ENCODE results near the gene BNC2. TPM values are rescaled to one million over a fixed set of nuclear protein-coding genes. Genes with fewer than 3 reads are reported as not detected.

BNC2 gene
- total and polyA plus RNA-seq, 4 donors, result 0.96 to 23.2 (median 9.7) TPM

DNA sequence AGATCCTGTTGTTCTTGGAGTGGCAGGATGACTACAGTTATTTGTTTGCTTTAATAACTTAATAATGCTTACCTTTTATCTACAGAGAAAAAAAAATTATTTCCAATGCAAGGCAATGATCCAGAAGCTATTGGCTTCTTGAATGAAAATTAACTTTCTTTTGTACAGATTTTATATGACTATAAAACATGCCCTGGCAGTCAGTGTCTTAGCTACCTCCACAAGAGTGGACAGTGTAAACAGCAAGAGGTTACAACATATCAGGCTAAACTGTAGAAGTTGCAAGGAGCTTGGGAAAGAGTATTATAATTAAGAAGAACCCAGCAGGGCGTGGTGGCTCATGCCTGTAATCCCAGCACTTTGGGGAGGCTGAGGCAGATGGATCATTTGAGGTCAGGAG, 49.1 kb downstream of the BNC2 start:
- Histone ChIP-seq H3K27ac (ENCODE audit: low read depth in 1 of 2, low read length in 1 of 2) (no peak overlapping the region), H3K27me3 (ENCODE audit: control insufficient read depth in 3 of 3, insufficient read depth in 3 of 3, low read length in 2 of 3) (no peaks in the 10 kb centered on the region), H3K9me3 (ENCODE audit: control insufficient read depth in 4 of 4, insufficient read depth in 3 of 4, low read length in 3 of 4) (no peaks in the 10 kb centered on the region), H3K4me1 (ENCODE audit: control insufficient read depth in 5 of 5, insufficient read depth in 5 of 5, low read length in 5 of 5) (peaks cover 0 to 29% (median 21%) of the 10 kb centered on the region in 5 donors), H3K36me3 (ENCODE audit: control insufficient read depth in 4 of 4, insufficient read depth in 4 of 4, low read length in 4 of 4) (no peaks in the 10 kb centered on the region), H3K9ac (ENCODE audit: insufficient read depth in 1 of 2, low read length in 2 of 2) (no peak overlapping the region), H3K4me3 (no peak overlapping the region)
- ATAC-seq (ENCODE audit: insufficient read depth, low FRiP score) (no peak), DNase-seq (no peak)
- 86 to 96% methylated on average over 1 of the region's 1 CpG for WGBS, 2 donors
- TF ChIP-seq, protein P1, sequence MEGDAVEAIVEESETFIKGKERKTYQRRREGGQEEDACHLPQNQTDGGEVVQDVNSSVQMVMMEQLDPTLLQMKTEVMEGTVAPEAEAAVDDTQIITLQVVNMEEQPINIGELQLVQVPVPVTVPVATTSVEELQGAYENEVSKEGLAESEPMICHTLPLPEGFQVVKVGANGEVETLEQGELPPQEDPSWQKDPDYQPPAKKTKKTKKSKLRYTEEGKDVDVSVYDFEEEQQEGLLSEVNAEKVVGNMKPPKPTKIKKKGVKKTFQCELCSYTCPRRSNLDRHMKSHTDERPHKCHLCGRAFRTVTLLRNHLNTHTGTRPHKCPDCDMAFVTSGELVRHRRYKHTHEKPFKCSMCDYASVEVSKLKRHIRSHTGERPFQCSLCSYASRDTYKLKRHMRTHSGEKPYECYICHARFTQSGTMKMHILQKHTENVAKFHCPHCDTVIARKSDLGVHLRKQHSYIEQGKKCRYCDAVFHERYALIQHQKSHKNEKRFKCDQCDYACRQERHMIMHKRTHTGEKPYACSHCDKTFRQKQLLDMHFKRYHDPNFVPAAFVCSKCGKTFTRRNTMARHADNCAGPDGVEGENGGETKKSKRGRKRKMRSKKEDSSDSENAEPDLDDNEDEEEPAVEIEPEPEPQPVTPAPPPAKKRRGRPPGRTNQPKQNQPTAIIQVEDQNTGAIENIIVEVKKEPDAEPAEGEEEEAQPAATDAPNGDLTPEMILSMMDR (IDR thresholded peaks at IDR 0.05; ENCODE audit: control extremely low read depth, extremely low read depth), result no peak

- DNase-seq (no peak), ATAC-seq (ENCODE audit: insufficient read depth, low FRiP score) (no peak)
- no peak overlapping the region for H3K27ac ChIP-seq (ENCODE audit: low read depth in 1 of 2, low read length in 1 of 2)
- H3K9me3 ChIP-seq (ENCODE audit: control insufficient read depth in 4 of 4, insufficient read depth in 3 of 4, low read length in 3 of 4), result no peaks in the 10 kb centered on the region
- WGBS, 2 donors, result 78 to 84% methylated on average over 2 of the region's 2 CpGs
- TF ChIP-seq, protein P1 (IDR thresholded peaks at IDR 0.05; ENCODE audit: control extremely low read depth, extremely low read depth), result no peak
- H3K9ac ChIP-seq (ENCODE audit: insufficient read depth in 1 of 2, low read length in 2 of 2), result no peak overlapping the region
- H3K27me3 ChIP-seq (ENCODE audit: control insufficient read depth in 3 of 3, insufficient read depth in 3 of 3, low read length in 2 of 3), result no peaks in the 10 kb centered on the region
- peaks cover 0 to 11% (median 3%) of the 10 kb centered on the region in 5 donors for H3K4me1 ChIP-seq (ENCODE audit: control insufficient read depth in 5 of 5, insufficient read depth in 5 of 5, low read length in 5 of 5)
- no peaks in the 10 kb centered on the region for H3K36me3 ChIP-seq (ENCODE audit: control insufficient read depth in 4 of 4, insufficient read depth in 4 of 4, low read length in 4 of 4)
- no peak overlapping the region for H3K4me3 ChIP-seq
These were observed 53.0 kb downstream of the BNC2 start for GRCh38 chr9:16817514-16817913.

GRCh38 chr9:16817002-16817401, 53.5 kb downstream of the BNC2 start:
- H3K27ac ChIP-seq (ENCODE audit: low read depth in 1 of 2, low read length in 1 of 2), result no peak overlapping the region
- DNase-seq (no peak), ATAC-seq (ENCODE audit: insufficient read depth, low FRiP score) (no peak)
- H3K9me3 ChIP-seq (ENCODE audit: control insufficient read depth in 4 of 4, insufficient read depth in 3 of 4, low read length in 3 of 4), result no peaks in the 10 kb centered on the region
- H3K27me3 ChIP-seq (ENCODE audit: control insufficient read depth in 3 of 3, insufficient read depth in 3 of 3, low read length in 2 of 3), result no peaks in the 10 kb centered on the region
- H3K4me3 ChIP-seq, result no peak overlapping the region
- H3K36me3 ChIP-seq (ENCODE audit: control insufficient read depth in 4 of 4, insufficient read depth in 4 of 4, low read length in 4 of 4), result no peaks in the 10 kb centered on the region
- TF ChIP-seq, protein P1 (IDR thresholded peaks at IDR 0.05; ENCODE audit: control extremely low read depth, extremely low read depth), result no peak
- H3K4me1 ChIP-seq (ENCODE audit: control insufficient read depth in 5 of 5, insufficient read depth in 5 of 5, low read length in 5 of 5), result peaks cover 0 to 11% (median 3%) of the 10 kb centered on the region in 5 donors
- 95 to 97% methylated on average over 2 of the region's 2 CpGs for WGBS, 2 donors
- no peak overlapping the region for H3K9ac ChIP-seq (ENCODE audit: insufficient read depth in 1 of 2, low read length in 2 of 2)

GRCh38 chr9:16816011-16816410, 54.5 kb downstream of the BNC2 start:
- 57 to 65% methylated on average over 4 of the region's 4 CpGs for WGBS, 2 donors
- TF ChIP-seq, protein P1 (IDR thresholded peaks at IDR 0.05; ENCODE audit: control extremely low read depth, extremely low read depth), result no peak
- Histone ChIP-seq H3K9ac (ENCODE audit: insufficient read depth in 1 of 2, low read length in 2 of 2) (no peak overlapping the region), H3K36me3 (ENCODE audit: control insufficient read depth in 4 of 4, insufficient read depth in 4 of 4, low read length in 4 of 4) (no peaks in the 10 kb centered on the region), H3K27ac (ENCODE audit: low read depth in 1 of 2, low read length in 1 of 2) (no peak overlapping the region), H3K4me1 (ENCODE audit: control insufficient read depth in 5 of 5, insufficient read depth in 5 of 5, low read length in 5 of 5) (peaks cover 0 to 11% (median 3%) of the 10 kb centered on the region in 5 donors), H3K9me3 (ENCODE audit: control insufficient read depth in 4 of 4, insufficient read depth in 3 of 4, low read length in 3 of 4) (no peaks in the 10 kb centered on the region), H3K27me3 (ENCODE audit: control insufficient read depth in 3 of 3, insufficient read depth in 3 of 3, low read length in 2 of 3) (no peaks in the 10 kb centered on the region), H3K4me3 (no peak overlapping the region)
- ATAC-seq (ENCODE audit: insufficient read depth, low FRiP score) (no peak), DNase-seq (no peak)
